ENCODE measurements around the gene SLIT3.
A peak's percentile ranks its signal among the peaks of the same experiment; 100 is the strongest.
"Not testable (repeated sequence)": the region's sequence is repeated elsewhere in the genome, so short reads cannot be mapped to it uniquely, and the experiment has no call there.

SLIT3 gene

GRCh38 chr5:169147534-169147933 is 153.4 kb downstream of the SLIT3 start:
- CTCF ChIA-PET: no interaction called here
- POLR2A ChIA-PET: interaction anchor here (0.8 kb wide), 1 partner anchor 104 kb away, joined by 3 read pairs; no protein-coding TSS in a partner anchor
- TF ChIP-seq FOXK2 (IDR thresholded peaks at IDR 0.05): no peak
- TF ChIP-seq ELF4 (IDR thresholded peaks at IDR 0.05): no peak
- DNase-seq (ENCODE audit: extremely low spot score): no peak

GRCh38 chr5:169146158-169146557 is 154.8 kb downstream of the SLIT3 start:
- POLR2A ChIA-PET: no interaction called here
- CTCF ChIA-PET: interaction anchor here (0.8 to 1.4 kb wide), 2 partner anchors 15 to 41 kb away, joined by 3 to 4 read pairs; no protein-coding TSS in a partner anchor
- no peak for DNase-seq (ENCODE audit: extremely low spot score)
- no peak for TF ChIP-seq NFRKB (IDR thresholded peaks at IDR 0.05)
- TF ChIP-seq PKNOX1 (IDR thresholded peaks at IDR 0.05): no peak
- no peak for TF ChIP-seq SUZ12 (IDR thresholded peaks at IDR 0.05)
- TF ChIP-seq HDGF (IDR thresholded peaks at IDR 0.05; ENCODE audit: borderline replicate concordance): no peak

GRCh38 chr5:169142264-169142970 is 158.5 kb downstream of the SLIT3 start:
- TF ChIP-seq ELF4 (IDR thresholded peaks at IDR 0.05): no peak
- no peak for DNase-seq (ENCODE audit: extremely low spot score)
- ChIA-PET CTCF (interaction anchor here (0.7 kb wide), 3 partner anchors 13 to 684 kb away, joined by 3 to 4 read pairs (median 3); no protein-coding TSS in a partner anchor), POLR2A (no interaction called here)

GRCh38 chr5:169140215-169140614 is 160.7 kb downstream of the SLIT3 start:
- DNase-seq (ENCODE audit: extremely low spot score); CTCF ChIA-PET; POLR2A ChIA-PET: not testable (repeated sequence)
- peak; percentile 29; the same call in 1 of the 2 replicates for TF ChIP-seq ZNF384 (IDR thresholded peaks at IDR 0.05)

GRCh38 chr5:169139480-169140050 is 161.4 kb downstream of the SLIT3 start:
- TF ChIP-seq FOXK2 (IDR thresholded peaks at IDR 0.05) (no peak), NFRKB (IDR thresholded peaks at IDR 0.05) (no peak), HDGF (IDR thresholded peaks at IDR 0.05; ENCODE audit: borderline replicate concordance) (no peak), FOXM1 (IDR thresholded peaks at IDR 0.05; ENCODE audit: borderline replicate concordance) (no peak), FOXA1 (IDR thresholded peaks at IDR 0.05) (no peak), PKNOX1 (IDR thresholded peaks at IDR 0.05) (no peak), LEF1 (IDR thresholded peaks at IDR 0.05; ENCODE audit: borderline replicate concordance) (no peak), SP1 (IDR thresholded peaks at IDR 0.05) (no peak), ARNT (IDR thresholded peaks at IDR 0.05) (no peak), BHLHE40 (IDR thresholded peaks at IDR 0.05; ENCODE audit: borderline replicate concordance) (no peak), CTBP1 (IDR thresholded peaks at IDR 0.05; ENCODE audit: borderline replicate concordance) (no peak), TARDBP (IDR thresholded peaks at IDR 0.05) (no peak), L3MBTL2 (conservative IDR thresholded peaks at IDR 0.05) (no peak), ELF4 (IDR thresholded peaks at IDR 0.05) (no peak), ZNF384 (IDR thresholded peaks at IDR 0.05) (no peak), SUZ12 (IDR thresholded peaks at IDR 0.05) (no peak)
- no peak for DNase-seq (ENCODE audit: extremely low spot score)
- ChIA-PET POLR2A (no interaction called here), CTCF (no interaction called here)

- no peak for DNase-seq (ENCODE audit: extremely low spot score)
- ChIA-PET CTCF (no interaction called here), POLR2A (no interaction called here)
- TF ChIP-seq HDGF (IDR thresholded peaks at IDR 0.05; ENCODE audit: borderline replicate concordance) (no peak), FOXK2 (IDR thresholded peaks at IDR 0.05) (no peak), PKNOX1 (IDR thresholded peaks at IDR 0.05) (no peak), ARNT (IDR thresholded peaks at IDR 0.05) (no peak), LEF1 (IDR thresholded peaks at IDR 0.05; ENCODE audit: borderline replicate concordance) (no peak), L3MBTL2 (conservative IDR thresholded peaks at IDR 0.05) (no peak), FOXM1 (IDR thresholded peaks at IDR 0.05; ENCODE audit: borderline replicate concordance) (no peak), BHLHE40 (IDR thresholded peaks at IDR 0.05; ENCODE audit: borderline replicate concordance) (no peak), TARDBP (IDR thresholded peaks at IDR 0.05) (no peak), SUZ12 (IDR thresholded peaks at IDR 0.05) (no peak), CTBP1 (IDR thresholded peaks at IDR 0.05; ENCODE audit: borderline replicate concordance) (no peak), NFRKB (IDR thresholded peaks at IDR 0.05) (no peak), ELF4 (IDR thresholded peaks at IDR 0.05) (no peak), SP1 (IDR thresholded peaks at IDR 0.05) (no peak), ZNF384 (IDR thresholded peaks at IDR 0.05) (no peak)
Measured at GRCh38 chr5:169133531-169133930, 167.4 kb downstream of the SLIT3 start.

- POLR2A ChIA-PET: no interaction called here
Measured at GRCh38 chr5:169132302-169132660, 168.7 kb downstream of the SLIT3 start.

More at GRCh38 chr5:169132302-169132660, 168.7 kb downstream of the SLIT3 start:
- TF ChIP-seq ELF4 (IDR thresholded peaks at IDR 0.05) (no peak), CTBP1 (IDR thresholded peaks at IDR 0.05; ENCODE audit: borderline replicate concordance) (no peak)
- CTCF ChIA-PET: no interaction called here
- no peak for DNase-seq (ENCODE audit: extremely low spot score)
